ENCODE results near the gene TATDN2.

The TATDN2 gene

GRCh38 chr3:10245081-10245712 is 3.1 kb upstream of the TATDN2 start:
- ChIA-PET POLR2A (ENCODE audit: low non-redundant PET) (no interaction called here), CTCF (no interaction called here)
- no peak for DNase-seq (ENCODE audit: low spot score)
- TF ChIP-seq, protein P1, sequence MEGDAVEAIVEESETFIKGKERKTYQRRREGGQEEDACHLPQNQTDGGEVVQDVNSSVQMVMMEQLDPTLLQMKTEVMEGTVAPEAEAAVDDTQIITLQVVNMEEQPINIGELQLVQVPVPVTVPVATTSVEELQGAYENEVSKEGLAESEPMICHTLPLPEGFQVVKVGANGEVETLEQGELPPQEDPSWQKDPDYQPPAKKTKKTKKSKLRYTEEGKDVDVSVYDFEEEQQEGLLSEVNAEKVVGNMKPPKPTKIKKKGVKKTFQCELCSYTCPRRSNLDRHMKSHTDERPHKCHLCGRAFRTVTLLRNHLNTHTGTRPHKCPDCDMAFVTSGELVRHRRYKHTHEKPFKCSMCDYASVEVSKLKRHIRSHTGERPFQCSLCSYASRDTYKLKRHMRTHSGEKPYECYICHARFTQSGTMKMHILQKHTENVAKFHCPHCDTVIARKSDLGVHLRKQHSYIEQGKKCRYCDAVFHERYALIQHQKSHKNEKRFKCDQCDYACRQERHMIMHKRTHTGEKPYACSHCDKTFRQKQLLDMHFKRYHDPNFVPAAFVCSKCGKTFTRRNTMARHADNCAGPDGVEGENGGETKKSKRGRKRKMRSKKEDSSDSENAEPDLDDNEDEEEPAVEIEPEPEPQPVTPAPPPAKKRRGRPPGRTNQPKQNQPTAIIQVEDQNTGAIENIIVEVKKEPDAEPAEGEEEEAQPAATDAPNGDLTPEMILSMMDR (conservative IDR thresholded peaks at IDR 0.05; ENCODE audit: low read depth): no peak
- no peak overlapping the region for H3K27ac ChIP-seq

- DNase-seq (ENCODE audit: low spot score): no peak
- POLR2A ChIA-PET (ENCODE audit: low non-redundant PET): interaction anchor here (0.6 kb wide), 2 partner anchors 13 to 305 kb away, joined by 3 read pairs; no protein-coding TSS in a partner anchor
- peak overlapping the region; percentile 80 for H3K27ac ChIP-seq
- CTCF ChIA-PET: interaction anchor here (0.6 kb wide), 1 partner anchor 754 kb away, joined by 3 read pairs; no protein-coding TSS in a partner anchor
- TF ChIP-seq, protein P1 (conservative IDR thresholded peaks at IDR 0.05; ENCODE audit: low read depth): no peak
Measured at GRCh38 chr3:10247679-10248183, 528 bp upstream of the TATDN2 start.

- DNase-seq (ENCODE audit: low spot score): peak; percentile 52
- ChIA-PET CTCF (no interaction called here), POLR2A (ENCODE audit: low non-redundant PET) (no interaction called here)
- H3K27ac ChIP-seq: peak overlapping the region; percentile 80
- TF ChIP-seq, protein P1 (conservative IDR thresholded peaks at IDR 0.05; ENCODE audit: low read depth): no peak
Measured at GRCh38 chr3:10248984-10249748, 907 bp downstream of the TATDN2 start.

DNA sequence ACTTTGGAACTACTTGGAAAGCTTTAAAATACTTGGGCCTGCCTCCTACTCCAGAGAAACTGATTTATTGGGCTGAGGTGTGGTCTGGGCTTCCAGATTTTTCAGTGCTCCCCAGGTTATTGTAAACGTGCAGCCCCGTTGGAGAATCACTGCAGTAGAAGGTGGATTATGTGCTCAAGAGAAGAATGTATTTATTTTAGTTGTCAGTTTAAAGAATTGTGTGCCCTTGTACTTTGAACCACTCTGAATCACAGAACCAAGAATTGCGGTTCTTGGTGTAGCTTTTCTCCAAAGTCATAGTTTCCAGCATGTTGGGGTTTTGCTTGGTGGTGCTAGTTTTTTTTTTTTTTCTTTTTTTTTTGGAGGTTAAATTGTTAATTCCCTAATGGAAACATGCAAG is 1.6 kb downstream of the TATDN2 start:
- TF ChIP-seq, protein P1 (conservative IDR thresholded peaks at IDR 0.05; ENCODE audit: low read depth): no peak
- POLR2A ChIA-PET (ENCODE audit: low non-redundant PET): no interaction called here
- CTCF ChIA-PET: no interaction called here
- peak overlapping the region; percentile 80 for H3K27ac ChIP-seq
- DNase-seq (ENCODE audit: low spot score): no peak

- ChIA-PET POLR2A (ENCODE audit: low non-redundant PET) (no interaction called here), CTCF (interaction anchor here (0.7 kb wide), 1 partner anchor 15 kb away, joined by 3 read pairs; no protein-coding TSS in a partner anchor)
- TF ChIP-seq, protein P1 (conservative IDR thresholded peaks at IDR 0.05; ENCODE audit: low read depth): no peak
- DNase-seq (ENCODE audit: low spot score): no peak
- no peak overlapping the region for H3K27ac ChIP-seq
Measured at GRCh38 chr3:10251006-10251405, 2.7 kb downstream of the TATDN2 start.

GRCh38 chr3:10253731-10254130 is 5.5 kb downstream of the TATDN2 start:
- ChIA-PET CTCF (no interaction called here), POLR2A (ENCODE audit: low non-redundant PET) (no interaction called here)
- TF ChIP-seq, protein P1 (conservative IDR thresholded peaks at IDR 0.05; ENCODE audit: low read depth): no peak
- no peak overlapping the region for H3K27ac ChIP-seq
- DNase-seq (ENCODE audit: low spot score): no peak

Measured in RWPE1 (cell line).